22Rv1 (cell line): Measurements from ENCODE around the gene OR6B2.
A peak's percentile ranks its signal among the peaks of the same experiment; 100 is the strongest.

Experiments
- H3K27ac ChIP-seq: fragments of 450-650 bp; 2 replicates; pipeline ENCODE4 v1.5.1; 2017
- ZFX ChIP-seq: fragments of 450-650 bp; IDR thresholded peaks from 2 replicates; pipeline ENCODE4 v1.6.1; 2017; ENCODE audit warnings: antibody characterized with exemption, borderline replicate concordance
- TF ChIP-seq, protein P1 (sequence below): fragments of 450-650 bp; IDR thresholded peaks from 2 replicates; pipeline ENCODE4 v1.5.1; 2017; ENCODE audit warnings: mild to moderate bottlenecking

Gene OR6B2

DNA sequence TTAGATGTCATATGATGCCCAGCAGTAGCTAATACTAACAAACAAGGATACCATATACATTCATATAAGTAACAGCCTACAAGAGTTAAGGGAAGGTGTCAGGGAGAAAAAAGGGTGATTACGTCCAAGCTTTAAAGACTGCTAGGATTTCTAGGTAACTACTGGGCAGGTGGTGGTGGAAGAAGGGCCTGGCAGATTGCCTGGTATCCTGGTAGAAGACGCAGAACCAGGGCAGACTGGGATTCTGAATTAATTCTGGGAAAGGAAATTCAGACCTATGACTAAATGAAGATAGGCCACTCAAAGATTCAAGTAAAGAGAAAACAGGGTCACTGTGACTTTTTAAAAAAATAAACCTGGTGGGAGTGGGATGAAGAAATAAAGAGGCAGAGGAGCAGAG is 36.9 kb downstream of the OR6B2 start:
- H3K27ac ChIP-seq: no peak overlapping the region

DNA sequence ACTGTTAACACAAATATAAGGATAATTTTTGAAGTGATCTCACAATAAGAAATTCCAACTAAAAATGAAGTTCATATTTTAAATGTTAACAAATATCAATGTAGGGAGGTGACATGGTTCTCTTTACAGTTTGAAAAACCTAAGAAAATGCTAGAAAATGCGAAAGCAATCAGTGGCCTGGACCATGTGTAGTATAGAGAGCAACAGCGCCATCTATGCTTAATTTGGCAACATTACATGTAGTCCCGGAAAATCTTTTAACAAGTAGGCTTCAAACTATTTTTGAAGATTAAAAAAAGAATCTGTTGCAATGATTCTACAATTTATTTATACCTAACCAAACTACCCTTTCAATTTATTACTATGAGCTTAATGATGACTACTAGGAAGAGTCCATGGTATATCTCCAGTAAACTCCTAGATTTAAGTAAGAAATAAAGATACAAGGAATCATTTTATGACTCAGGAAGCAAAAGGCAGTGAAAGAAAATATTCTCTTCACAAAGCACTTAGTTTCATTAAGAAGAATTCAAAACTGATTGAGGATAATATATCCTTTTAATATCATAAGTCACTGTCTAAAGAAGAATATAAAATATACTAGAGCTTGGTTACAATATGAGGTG is 38.4 kb downstream of the OR6B2 start:
- no peak for TF ChIP-seq ZFX
- TF ChIP-seq, protein P1, sequence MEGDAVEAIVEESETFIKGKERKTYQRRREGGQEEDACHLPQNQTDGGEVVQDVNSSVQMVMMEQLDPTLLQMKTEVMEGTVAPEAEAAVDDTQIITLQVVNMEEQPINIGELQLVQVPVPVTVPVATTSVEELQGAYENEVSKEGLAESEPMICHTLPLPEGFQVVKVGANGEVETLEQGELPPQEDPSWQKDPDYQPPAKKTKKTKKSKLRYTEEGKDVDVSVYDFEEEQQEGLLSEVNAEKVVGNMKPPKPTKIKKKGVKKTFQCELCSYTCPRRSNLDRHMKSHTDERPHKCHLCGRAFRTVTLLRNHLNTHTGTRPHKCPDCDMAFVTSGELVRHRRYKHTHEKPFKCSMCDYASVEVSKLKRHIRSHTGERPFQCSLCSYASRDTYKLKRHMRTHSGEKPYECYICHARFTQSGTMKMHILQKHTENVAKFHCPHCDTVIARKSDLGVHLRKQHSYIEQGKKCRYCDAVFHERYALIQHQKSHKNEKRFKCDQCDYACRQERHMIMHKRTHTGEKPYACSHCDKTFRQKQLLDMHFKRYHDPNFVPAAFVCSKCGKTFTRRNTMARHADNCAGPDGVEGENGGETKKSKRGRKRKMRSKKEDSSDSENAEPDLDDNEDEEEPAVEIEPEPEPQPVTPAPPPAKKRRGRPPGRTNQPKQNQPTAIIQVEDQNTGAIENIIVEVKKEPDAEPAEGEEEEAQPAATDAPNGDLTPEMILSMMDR: peak; percentile 91
- H3K27ac ChIP-seq: no peak overlapping the region

More for the DNA sequence above, 36.9 kb downstream of the OR6B2 start:
- TF ChIP-seq, protein P1: no peak
- no peak for TF ChIP-seq ZFX

DNA sequence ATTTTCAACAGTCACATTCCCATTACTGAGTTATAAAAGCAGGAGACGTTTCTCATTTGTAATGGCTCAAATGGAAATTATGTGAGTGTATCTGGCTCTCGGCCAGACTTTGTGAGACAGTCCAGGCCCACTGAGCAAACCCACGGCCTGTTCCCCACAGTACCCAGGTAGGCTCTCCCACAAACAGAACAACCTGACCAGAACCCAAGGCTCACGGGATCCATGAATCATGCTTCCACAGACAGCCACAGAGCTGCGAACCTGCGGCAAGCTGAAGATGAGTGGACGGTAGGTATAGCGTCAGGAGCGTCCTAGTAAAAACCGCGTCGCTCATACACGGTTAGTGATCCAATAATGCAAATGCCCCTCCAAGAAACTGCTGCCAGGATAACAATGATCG is 39.3 kb downstream of the OR6B2 start:
- TF ChIP-seq, protein P1: no peak
- TF ChIP-seq ZFX: no peak
- H3K27ac ChIP-seq: no peak overlapping the region

DNA sequence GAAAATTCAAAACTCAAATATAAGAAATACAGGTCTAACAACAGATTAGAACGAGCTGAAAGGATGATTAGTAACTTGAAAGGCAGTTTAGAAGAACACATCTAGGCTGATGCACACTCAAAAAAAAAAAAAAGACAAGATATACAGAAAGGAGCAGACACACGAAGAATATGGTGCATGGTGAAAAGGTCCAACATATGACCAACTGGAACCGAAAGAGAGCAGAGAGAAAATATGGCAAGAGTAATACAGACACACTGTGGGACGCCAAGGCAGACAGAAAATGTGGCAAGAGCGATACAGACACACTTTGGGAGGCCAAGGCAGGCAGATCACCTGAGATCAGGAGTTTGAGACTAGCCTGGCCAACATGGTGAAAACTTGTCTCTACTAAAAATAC is 44.9 kb downstream of the OR6B2 start:
- no peak for TF ChIP-seq ZFX
- TF ChIP-seq, protein P1: no peak
- no peak overlapping the region for H3K27ac ChIP-seq

DNA sequence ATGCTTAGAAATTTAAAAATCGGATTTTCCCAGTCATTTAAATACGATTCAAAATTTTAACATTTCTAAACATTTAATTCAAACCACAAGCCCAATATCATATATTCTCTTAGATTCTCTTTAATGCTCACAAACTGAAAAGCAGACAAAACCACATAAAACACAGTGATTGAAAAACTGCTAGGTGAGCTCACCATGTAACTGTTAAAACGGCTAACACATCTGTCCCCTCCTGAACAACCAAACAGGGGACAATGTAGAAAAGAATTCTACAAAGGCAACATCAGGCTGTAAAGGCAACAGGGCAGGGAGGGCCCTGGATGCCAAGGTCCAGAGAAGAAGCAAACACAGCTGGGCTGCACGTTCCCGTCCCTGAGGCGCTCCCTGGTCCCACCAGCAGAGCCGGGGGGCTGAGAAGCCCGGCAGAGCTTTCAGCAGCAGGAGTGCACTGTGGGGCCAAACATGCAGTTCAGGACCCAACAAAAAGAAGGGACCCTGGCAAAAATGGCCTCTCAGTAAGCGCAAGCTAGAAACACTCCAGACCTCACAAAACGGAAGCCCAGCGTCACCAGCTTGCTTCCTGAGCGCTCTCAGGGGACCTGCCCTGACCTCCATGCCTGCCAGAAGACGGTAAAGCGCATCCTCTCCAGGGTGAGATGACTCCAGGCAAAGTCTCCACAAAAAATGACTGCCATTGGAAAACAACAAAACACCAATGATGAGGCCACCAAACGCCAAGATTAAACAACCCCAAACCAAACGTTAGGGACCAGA is 45.6 kb downstream of the OR6B2 start:
- TF ChIP-seq, protein P1: no peak
- TF ChIP-seq ZFX: no peak
- H3K27ac ChIP-seq: no peak overlapping the region

DNA sequence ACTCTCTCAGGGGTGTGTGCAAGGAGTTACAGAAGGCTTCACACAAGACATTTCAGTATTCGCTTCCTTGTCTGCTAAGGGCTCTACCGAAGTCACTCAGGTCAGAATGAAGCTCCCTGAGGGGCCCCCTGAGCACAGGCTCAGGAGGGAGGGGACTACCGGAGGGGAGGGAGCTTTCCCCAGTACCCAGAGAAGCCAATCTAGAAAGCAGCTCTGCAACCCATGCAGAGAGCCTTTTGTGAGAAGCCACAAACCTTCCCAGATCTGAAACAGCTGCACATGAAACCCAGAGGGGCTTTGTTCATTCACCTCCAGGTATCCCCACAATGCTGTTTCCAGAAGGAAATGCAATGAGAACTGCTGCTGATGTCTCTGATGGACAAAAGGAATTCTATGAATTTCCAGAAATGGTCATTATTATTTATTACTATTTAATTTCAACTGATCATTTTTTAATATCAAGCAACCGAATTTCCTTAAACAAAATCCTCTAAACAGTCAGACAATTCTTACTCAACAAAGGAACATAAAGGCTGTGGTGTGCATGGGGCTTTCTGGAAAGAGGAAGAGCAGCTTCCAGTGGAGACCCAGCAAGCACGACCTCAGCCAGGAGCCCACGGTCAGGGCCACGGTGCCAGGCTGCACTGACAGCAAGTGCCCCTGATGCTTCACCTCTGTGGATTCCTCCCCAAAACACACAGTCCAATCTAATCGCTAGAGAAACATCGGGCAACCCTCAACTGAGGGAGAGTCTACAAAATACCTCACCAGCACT is 47.0 kb downstream of the OR6B2 start:
- no peak for TF ChIP-seq ZFX
- TF ChIP-seq, protein P1: no peak
- H3K27ac ChIP-seq: no peak overlapping the region
